GM18907 (cell line): ENCODE measurements around the gene PCCA.
A peak's percentile ranks its signal among the peaks of the same experiment; 100 is the strongest.

Experiments used
- ATAC-seq: cut with Tn5 transposase; IDR thresholded peaks from one replicate; pipeline ENCODE4 v1.9.1; 2021; ENCODE audit warnings: mild to moderate bottlenecking, moderate library complexity; ENCODE audit not compliant: unreplicated experiment

Gene PCCA

GRCh38 chr13:100395698-100396373 lies 306.9 kb downstream of the PCCA start:
- no peak for ATAC-seq

- ATAC-seq: no peak
Observed at GRCh38 chr13:100396776-100397175, 307.9 kb downstream of the PCCA start.

GRCh38 chr13:100397627-100398026 lies 308.7 kb downstream of the PCCA start:
- ATAC-seq: no peak

- no peak for ATAC-seq
Observed at GRCh38 chr13:100398360-100398759, 309.5 kb downstream of the PCCA start.

GRCh38 chr13:100399455-100399854 lies 310.6 kb downstream of the PCCA start:
- no peak for ATAC-seq

- ATAC-seq: no peak
Observed at GRCh38 chr13:100403675-100404074, 314.8 kb downstream of the PCCA start.

- ATAC-seq: no peak
Observed at GRCh38 chr13:100409132-100409531, 320.2 kb downstream of the PCCA start.

GRCh38 chr13:100423375-100423774 lies 334.5 kb downstream of the PCCA start:
- no peak for ATAC-seq

GRCh38 chr13:100428986-100429385 lies 340.1 kb downstream of the PCCA start:
- no peak for ATAC-seq

- ATAC-seq: no peak
Observed at GRCh38 chr13:100432611-100433010, 343.7 kb downstream of the PCCA start.

- ATAC-seq: no peak
Observed at GRCh38 chr13:100433475-100433874, 344.6 kb downstream of the PCCA start.

GRCh38 chr13:100434010-100434763 lies 345.3 kb downstream of the PCCA start:
- peak; percentile 91 for ATAC-seq

- ATAC-seq: no peak
Observed at GRCh38 chr13:100436099-100436498, 347.2 kb downstream of the PCCA start.

- ATAC-seq: no peak
Observed at GRCh38 chr13:100438059-100438788, 349.3 kb downstream of the PCCA start.

- ATAC-seq: no peak
Observed at GRCh38 chr13:100439247-100439970, 350.5 kb downstream of the PCCA start.

GRCh38 chr13:100440751-100441425 lies 352.0 kb downstream of the PCCA start:
- no peak for ATAC-seq

GRCh38 chr13:100442095-100442832 lies 353.4 kb downstream of the PCCA start:
- no peak for ATAC-seq

- no peak for ATAC-seq
Observed at GRCh38 chr13:100443278-100443997, 354.5 kb downstream of the PCCA start.

GRCh38 chr13:100443998-100444328 lies 355.1 kb downstream of the PCCA start:
- no peak for ATAC-seq
